Choroid plexus epithelial cell (primary cell): ENCODE results near the gene PRUNE2.
"Not testable (repeated sequence)": the region's sequence is repeated elsewhere in the genome, so short reads cannot be mapped to it uniquely, and the experiment has no call there.

Source experiments
- DNase-seq: peaks from one replicate; pipeline ENCODE4 v3.0.0-alpha.2; 2010; ENCODE audit warnings: low read depth
- H3K4me3 ChIP-seq: 2 replicates; pipeline ENCODE4 v1.5.1; 2011; ENCODE audit warnings: low read depth, mild to moderate bottlenecking, control low read depth, low read length, moderate library complexity
- TF ChIP-seq, protein P1 (sequence below): conservative IDR thresholded peaks from 2 replicates; pipeline ENCODE4 v1.5.1; 2011; ENCODE audit warnings: low read depth, mild to moderate bottlenecking, control low read depth, inconsistent platforms, low read length, moderate library complexity

PRUNE2 gene, protein sequence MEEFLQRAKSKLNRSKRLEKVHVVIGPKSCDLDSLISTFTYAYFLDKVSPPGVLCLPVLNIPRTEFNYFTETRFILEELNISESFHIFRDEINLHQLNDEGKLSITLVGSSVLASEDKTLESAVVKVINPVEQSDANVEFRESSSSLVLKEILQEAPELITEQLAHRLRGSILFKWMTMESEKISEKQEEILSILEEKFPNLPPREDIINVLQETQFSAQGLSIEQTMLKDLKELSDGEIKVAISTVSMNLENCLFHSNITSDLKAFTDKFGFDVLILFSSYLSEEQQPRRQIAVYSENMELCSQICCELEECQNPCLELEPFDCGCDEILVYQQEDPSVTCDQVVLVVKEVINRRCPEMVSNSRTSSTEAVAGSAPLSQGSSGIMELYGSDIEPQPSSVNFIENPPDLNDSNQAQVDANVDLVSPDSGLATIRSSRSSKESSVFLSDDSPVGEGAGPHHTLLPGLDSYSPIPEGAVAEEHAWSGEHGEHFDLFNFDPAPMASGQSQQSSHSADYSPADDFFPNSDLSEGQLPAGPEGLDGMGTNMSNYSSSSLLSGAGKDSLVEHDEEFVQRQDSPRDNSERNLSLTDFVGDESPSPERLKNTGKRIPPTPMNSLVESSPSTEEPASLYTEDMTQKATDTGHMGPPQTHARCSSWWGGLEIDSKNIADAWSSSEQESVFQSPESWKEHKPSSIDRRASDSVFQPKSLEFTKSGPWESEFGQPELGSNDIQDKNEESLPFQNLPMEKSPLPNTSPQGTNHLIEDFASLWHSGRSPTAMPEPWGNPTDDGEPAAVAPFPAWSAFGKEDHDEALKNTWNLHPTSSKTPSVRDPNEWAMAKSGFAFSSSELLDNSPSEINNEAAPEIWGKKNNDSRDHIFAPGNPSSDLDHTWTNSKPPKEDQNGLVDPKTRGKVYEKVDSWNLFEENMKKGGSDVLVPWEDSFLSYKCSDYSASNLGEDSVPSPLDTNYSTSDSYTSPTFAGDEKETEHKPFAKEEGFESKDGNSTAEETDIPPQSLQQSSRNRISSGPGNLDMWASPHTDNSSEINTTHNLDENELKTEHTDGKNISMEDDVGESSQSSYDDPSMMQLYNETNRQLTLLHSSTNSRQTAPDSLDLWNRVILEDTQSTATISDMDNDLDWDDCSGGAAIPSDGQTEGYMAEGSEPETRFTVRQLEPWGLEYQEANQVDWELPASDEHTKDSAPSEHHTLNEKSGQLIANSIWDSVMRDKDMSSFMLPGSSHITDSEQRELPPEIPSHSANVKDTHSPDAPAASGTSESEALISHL (N-terminal part only)

DNA sequence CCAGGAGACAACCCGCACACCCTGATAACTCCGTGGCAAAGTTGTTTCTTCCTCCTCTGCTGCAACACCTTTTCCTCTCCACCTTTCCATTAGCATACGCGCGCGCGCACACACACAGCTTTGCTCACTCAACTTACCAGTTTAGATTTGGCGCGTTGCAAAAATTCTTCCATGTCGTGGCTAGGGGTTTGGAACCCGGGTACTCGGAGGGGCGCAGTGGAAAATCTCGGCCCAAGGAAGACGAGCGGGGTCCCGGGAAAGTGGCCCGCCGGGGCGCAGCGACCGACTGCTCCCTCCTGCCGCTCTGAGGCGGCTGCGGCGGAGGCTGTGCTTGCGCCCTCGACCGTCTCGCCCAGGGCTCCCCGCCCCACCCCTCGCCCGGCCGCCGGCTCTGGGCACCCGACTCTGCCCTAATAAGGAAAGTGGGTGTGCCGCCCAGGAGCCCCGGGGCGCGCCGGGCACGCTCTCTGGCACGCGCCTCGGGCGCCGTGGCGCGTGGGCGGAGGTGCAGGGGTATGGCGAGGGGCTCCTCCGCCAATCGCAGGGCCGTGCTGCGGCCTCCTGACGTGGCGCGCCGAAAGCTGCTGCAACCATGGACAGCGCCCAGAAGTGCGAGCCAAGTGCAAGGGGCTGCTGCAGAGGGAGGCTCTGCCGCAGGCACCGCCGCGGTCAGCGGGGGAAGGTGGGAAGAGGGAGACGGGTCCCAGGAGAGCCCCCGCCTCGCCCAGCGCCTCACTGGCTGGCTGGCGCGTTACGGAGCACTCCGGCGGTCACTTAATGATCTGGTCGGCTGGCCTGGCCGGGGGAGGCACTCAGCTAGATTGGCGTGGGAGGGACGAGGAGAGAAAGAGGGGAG lies at the start of gene PRUNE2:
Gene PRUNE2 (minus strand): TSS at position 324 of the 856 bp plus-strand sequence. CDS start 151 bp downstream, at position 173.
- TF ChIP-seq, protein P1, sequence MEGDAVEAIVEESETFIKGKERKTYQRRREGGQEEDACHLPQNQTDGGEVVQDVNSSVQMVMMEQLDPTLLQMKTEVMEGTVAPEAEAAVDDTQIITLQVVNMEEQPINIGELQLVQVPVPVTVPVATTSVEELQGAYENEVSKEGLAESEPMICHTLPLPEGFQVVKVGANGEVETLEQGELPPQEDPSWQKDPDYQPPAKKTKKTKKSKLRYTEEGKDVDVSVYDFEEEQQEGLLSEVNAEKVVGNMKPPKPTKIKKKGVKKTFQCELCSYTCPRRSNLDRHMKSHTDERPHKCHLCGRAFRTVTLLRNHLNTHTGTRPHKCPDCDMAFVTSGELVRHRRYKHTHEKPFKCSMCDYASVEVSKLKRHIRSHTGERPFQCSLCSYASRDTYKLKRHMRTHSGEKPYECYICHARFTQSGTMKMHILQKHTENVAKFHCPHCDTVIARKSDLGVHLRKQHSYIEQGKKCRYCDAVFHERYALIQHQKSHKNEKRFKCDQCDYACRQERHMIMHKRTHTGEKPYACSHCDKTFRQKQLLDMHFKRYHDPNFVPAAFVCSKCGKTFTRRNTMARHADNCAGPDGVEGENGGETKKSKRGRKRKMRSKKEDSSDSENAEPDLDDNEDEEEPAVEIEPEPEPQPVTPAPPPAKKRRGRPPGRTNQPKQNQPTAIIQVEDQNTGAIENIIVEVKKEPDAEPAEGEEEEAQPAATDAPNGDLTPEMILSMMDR, result no peak
- H3K4me3 ChIP-seq, result peak within 1 kb of the TSS; percentile 33
- peak; percentile 67 for DNase-seq

DNA sequence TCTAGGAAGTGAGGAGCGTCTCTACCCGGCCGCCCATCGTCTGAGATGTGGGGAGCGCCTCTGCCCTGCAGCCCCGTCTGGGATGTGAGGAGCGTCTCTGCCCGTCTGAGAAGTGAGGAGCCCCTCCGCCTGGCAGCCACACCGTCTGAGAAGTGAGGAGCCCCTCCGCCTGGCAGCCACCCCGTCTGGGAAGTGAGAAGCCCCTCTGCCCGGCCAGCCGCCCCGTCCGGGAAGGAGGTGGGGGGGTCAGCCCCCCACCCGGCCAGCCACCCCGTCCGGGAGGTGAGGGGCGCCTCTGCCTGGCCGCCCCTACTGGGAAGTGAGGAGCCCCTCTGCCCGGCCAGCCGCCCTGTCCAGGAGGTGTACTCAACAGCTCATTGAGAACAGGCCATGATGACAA lies 49.5 kb upstream of the PRUNE2 start:
- not testable (repeated sequence) for DNase-seq, H3K4me3 ChIP-seq

DNA sequence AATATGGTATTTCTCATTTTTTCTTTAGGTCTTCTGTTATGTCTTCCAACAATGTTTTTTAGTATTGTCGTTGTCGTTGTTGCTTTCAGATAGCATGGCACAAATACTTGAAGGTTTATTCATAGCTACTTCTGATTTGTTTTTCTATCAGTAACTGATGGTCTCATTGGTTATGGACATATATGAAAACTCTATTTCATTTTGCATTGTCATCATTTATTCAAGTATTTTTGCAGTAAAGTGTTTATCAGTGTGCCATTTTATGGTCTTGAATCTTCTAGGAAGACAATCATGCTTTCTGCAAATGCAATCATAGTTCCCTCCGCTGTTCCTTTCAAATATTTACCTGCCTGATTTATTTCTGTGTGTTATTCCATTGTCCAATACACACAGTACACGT lies 44.0 kb upstream of the PRUNE2 start:
- no peak for DNase-seq
- TF ChIP-seq, protein P1, result no peak
- no peak overlapping the region for H3K4me3 ChIP-seq

DNA sequence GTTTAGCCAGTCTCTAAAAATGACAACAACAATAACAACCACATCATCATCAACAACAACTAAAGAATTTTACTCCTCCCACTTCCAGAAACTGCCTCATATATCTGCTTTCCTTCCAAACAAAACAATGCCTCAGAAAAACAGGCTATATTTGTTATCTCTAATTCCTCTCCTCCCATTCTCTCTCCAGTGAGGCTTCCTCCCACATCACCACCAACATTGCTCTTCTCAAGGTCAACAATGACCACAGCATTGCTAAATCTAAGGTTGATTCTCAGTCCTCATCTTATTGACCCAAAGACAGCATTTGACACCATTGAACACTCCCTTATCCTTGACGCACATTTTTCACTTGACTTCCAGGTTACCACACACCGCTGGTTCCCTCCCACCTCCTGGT lies 38.1 kb upstream of the PRUNE2 start:
- no peak for DNase-seq
- no peak overlapping the region for H3K4me3 ChIP-seq
- TF ChIP-seq, protein P1, result no peak

DNA sequence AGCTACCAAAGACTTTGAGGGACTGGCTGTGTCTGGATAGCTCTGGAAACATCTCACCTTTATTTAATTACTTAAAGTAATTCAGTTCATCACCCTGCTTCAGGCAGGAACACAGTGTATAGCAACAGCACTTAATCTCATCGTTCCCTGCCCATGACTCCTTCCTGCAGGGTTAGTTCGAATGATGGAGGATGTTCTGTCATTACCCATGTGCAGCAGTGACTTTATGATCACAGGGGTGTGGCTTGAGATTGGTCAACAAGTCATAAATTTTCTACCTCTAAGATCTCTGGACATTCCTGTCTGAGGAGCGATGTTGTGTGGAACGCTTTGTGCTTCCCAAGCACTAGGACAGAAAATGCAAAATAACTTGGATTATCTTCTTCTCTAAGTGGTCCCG lies 37.1 kb upstream of the PRUNE2 start:
- no peak for DNase-seq
- no peak overlapping the region for H3K4me3 ChIP-seq
- TF ChIP-seq, protein P1, result no peak

DNA sequence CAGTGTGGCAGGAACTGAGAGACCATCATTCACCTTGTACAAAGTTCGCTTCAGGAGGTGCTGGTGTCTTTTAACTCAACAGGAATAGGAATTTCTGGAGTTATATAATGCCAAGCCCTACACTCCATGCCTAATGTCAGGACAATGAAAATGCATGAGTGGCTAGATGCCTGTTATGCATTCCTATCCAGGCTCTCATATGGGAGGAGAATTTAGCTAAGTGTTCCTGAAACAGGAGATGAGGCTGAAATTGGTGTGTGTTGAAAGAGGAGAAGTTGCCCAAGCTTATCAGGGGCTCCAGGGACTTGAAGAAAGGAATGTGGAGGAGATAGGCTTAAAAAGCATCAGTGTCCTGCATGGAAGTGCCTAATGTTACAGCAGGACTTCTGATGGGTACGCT lies 26.8 kb upstream of the PRUNE2 start:
- TF ChIP-seq, protein P1, result no peak
- no peak overlapping the region for H3K4me3 ChIP-seq
- peak; percentile 8 for DNase-seq
